ENCODE data around the gene TREML2. TPM values are rescaled to one million over a fixed set of nuclear protein-coding genes. Genes with fewer than 3 reads are reported as not detected.

TREML2 gene
- polyA plus RNA-seq, 3 donors: 0.09 to 0.16 (median 0.11) TPM

DNA sequence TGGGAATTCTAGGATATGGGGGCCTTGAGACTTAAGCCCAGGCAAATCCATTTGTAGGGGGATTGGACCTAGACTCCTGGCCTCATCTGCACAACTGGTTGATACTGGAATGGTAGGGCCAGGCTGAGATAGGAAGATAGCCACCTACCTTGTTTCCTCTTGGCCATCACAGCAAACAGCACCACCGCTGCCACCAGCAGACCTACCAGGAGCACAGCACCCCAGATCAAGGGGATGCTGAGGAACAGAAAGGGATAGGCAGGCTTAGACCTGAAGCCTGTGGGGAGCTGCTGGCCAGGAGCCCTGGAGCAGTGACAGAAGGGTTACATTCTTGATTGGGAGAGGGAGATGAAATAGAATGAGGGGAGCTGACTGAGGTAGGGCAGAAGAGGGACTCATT, 50.3 kb downstream of the TREML2 start:
- no peak for DNase-seq

DNA sequence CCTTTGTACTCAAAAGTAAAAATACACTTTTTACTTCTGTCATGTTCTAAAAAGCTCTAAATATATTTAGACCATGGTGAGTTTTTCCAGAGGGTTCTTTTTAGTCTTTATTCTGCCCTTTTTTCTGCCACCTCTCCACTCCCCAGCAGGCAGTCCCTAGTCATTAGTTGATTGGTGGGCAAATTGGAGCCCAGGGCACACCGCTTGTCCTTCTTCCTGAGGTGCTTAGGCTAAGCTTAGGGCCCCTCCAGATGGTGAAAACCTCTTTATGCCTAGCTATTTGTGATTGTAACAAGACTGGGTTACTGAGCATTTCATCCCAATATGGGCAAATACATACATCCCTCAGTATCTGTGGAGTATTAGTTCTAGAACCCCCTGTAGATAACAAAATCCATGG, 53.0 kb downstream of the TREML2 start:
- no peak for DNase-seq

Other genes with a start within 250 kb of the TREML2 start
- 10 to 100 TPM in 1 of 3 donors, 1 to 10 TPM in 2; 5.1 to 10.7 (median 9.4) TPM for gene UNC5CL, start 161.9 kb downstream of the TREML2 start, polyA plus RNA-seq (ENCODE audit: insufficient read length in 3 of 3)
- 1 to 10 TPM in 1 of 3 donors, under 1 TPM in 2; 0.33 to 1.2 (median 0.60) TPM for gene TSPO2, start 158.7 kb downstream of the TREML2 start, polyA plus RNA-seq (ENCODE audit: insufficient read length in 3 of 3)
- under 1 TPM; 0.34 to 0.99 (median 0.71) TPM for gene APOBEC2, start 147.9 kb downstream of the TREML2 start, polyA plus RNA-seq (ENCODE audit: insufficient read length in 3 of 3)
- gene OARD1, start 128.8 kb downstream of the TREML2 start, polyA plus RNA-seq (ENCODE audit: insufficient read length in 3 of 3): 10 to 100 TPM; 55.4 to 67.2 (median 62.2) TPM
- gene NFYA, start 128.2 kb downstream of the TREML2 start, polyA plus RNA-seq (ENCODE audit: insufficient read length in 3 of 3): 10 to 100 TPM; 45.9 to 52.3 (median 48.1) TPM
- under 1 TPM; 0.53 to 0.88 (median 0.85) TPM for gene TREML1, start 46.8 kb downstream of the TREML2 start, polyA plus RNA-seq (ENCODE audit: insufficient read length in 3 of 3)
- under 1 TPM; 0.47 to 0.90 (median 0.83) TPM for gene TREM2, start 38.0 kb downstream of the TREML2 start, polyA plus RNA-seq (ENCODE audit: insufficient read length in 3 of 3)
- under 1 TPM in 1 of 3 donors, not detected in 2; 0.03 TPM for gene TREML4, start 27.2 kb upstream of the TREML2 start, polyA plus RNA-seq (ENCODE audit: insufficient read length in 3 of 3)
- under 1 TPM in 1 of 3 donors, not detected in 2; 0.09 TPM for gene TREM1, start 85.5 kb upstream of the TREML2 start, polyA plus RNA-seq (ENCODE audit: insufficient read length in 3 of 3)
- not detected for gene NCR2, start 134.5 kb upstream of the TREML2 start, polyA plus RNA-seq (ENCODE audit: insufficient read length in 3 of 3)